NCI-H1092 treated with DMSO at 0.1 percent for 48 hours (cell line): Measurements from ENCODE around the gene CDH7.
A peak's percentile ranks its signal among the peaks of the same experiment; 100 is the strongest.

Experiments used
- DNase-seq: peaks from one replicate; lab custom pipeline; 2025; lab: John Stamatoyannopoulos, UW

The CDH7 gene

GRCh38 chr18:65767406-65767805 lies 16.6 kb downstream of the CDH7 start:
- DNase-seq = no peak

- no peak for DNase-seq
These were observed 17.4 kb downstream of the CDH7 start for GRCh38 chr18:65768120-65768778.

GRCh38 chr18:65769652-65770051 lies 18.8 kb downstream of the CDH7 start:
- no peak for DNase-seq

GRCh38 chr18:65786474-65786873 lies 35.7 kb downstream of the CDH7 start:
- no peak for DNase-seq

- DNase-seq = peak; percentile 75
These were observed 37.6 kb downstream of the CDH7 start for GRCh38 chr18:65788373-65788772.

GRCh38 chr18:65790604-65791003 lies 39.8 kb downstream of the CDH7 start:
- DNase-seq = no peak

GRCh38 chr18:65791719-65792118 lies 40.9 kb downstream of the CDH7 start:
- DNase-seq = no peak

- no peak for DNase-seq
These were observed 41.8 kb downstream of the CDH7 start for GRCh38 chr18:65792456-65793074.

GRCh38 chr18:65808759-65809158 lies 57.9 kb downstream of the CDH7 start:
- no peak for DNase-seq

- DNase-seq = no peak
These were observed 60.5 kb downstream of the CDH7 start for GRCh38 chr18:65811307-65811706.

- DNase-seq = no peak
These were observed 64.7 kb downstream of the CDH7 start for GRCh38 chr18:65815506-65815905.

- DNase-seq = no peak
These were observed 66.4 kb downstream of the CDH7 start for GRCh38 chr18:65817178-65817577.

- DNase-seq = no peak
These were observed 71.1 kb downstream of the CDH7 start for GRCh38 chr18:65821911-65822310.

GRCh38 chr18:65822826-65823225 lies 72.0 kb downstream of the CDH7 start:
- DNase-seq = no peak

GRCh38 chr18:65827444-65827843 lies 76.6 kb downstream of the CDH7 start:
- DNase-seq = no peak

- no peak for DNase-seq
These were observed 85.1 kb downstream of the CDH7 start for GRCh38 chr18:65835881-65836280.

GRCh38 chr18:65846107-65846506 lies 95.3 kb downstream of the CDH7 start:
- DNase-seq = no peak

- no peak for DNase-seq
These were observed 101.5 kb downstream of the CDH7 start for GRCh38 chr18:65852273-65852672.

GRCh38 chr18:65859075-65859474 lies 108.3 kb downstream of the CDH7 start:
- no peak for DNase-seq

- DNase-seq = no peak
These were observed 118.7 kb downstream of the CDH7 start for GRCh38 chr18:65869527-65869926.

- DNase-seq = no peak
These were observed 125.5 kb downstream of the CDH7 start for GRCh38 chr18:65876310-65876709.

- no peak for DNase-seq
These were observed 146.5 kb downstream of the CDH7 start for GRCh38 chr18:65897292-65897691.

GRCh38 chr18:65901522-65901921 lies 150.7 kb downstream of the CDH7 start:
- DNase-seq = no peak

- DNase-seq = no peak
These were observed 155.8 kb downstream of the CDH7 start for GRCh38 chr18:65906621-65907034.
